Transverse colon (tissue), 3 donors: ENCODE data around the gene GPR31.

Experiments used
- CTCF ChIP-seq, 5 experiments: fragments of 200-600 bp in 3 of 5; fragments of 450-650 bp in 2 of 5; sonication (generic) in 3 of 5; IDR thresholded peaks; 1 replicate in 2 of 5; 2 replicates in 3 of 5; pipeline ENCODE4 v1.5.1; 2016 to 2017; ENCODE audit warnings: antibody characterized with exemption in 5 of 5, inconsistent platforms in 3 of 5, mild to moderate bottlenecking in 2 of 5, moderate library complexity in 1 of 5
- EP300 ChIP-seq: sonication (generic); formaldehyde crosslinking; IDR thresholded peaks from one replicate; pipeline ENCODE4 v1.6.1; 2017; ENCODE audit warnings: antibody characterized with exemption, low read depth

DNA sequence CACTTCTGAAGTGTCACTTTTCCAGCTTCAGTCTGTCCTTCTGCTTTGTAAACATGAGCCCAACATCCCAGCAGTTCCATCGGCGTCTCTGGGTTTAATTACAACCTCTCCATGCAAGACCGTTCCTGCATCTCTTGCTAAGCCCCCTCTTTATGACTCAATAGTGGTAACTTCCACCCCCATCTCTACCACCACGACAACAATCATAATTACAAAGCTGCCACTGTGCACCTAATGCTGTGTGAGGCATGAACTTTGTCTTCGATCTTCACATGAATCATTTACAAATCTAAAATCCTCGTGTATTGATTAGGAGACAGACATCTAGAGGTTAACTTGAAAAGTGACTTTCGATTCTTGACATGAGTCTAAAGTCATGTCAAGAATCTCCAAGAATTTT lies 39.8 kb downstream of the GPR31 start:
- TF ChIP-seq CTCF (IDR thresholded peaks at IDR 0.05) (no peak), EP300 (no peak)
